ENCODE data around the gene COPZ2.
"Not testable (repeated sequence)": the region's sequence is repeated elsewhere in the genome, so short reads cannot be mapped to it uniquely, and the experiment has no call there.

Gene COPZ2

GRCh38 chr17:48055531-48056245, 18.1 kb upstream of the COPZ2 start:
- no peak for DNase-seq (ENCODE audit: low spot score)

- DNase-seq (ENCODE audit: low spot score), result peak; percentile 87
Observed at GRCh38 chr17:48054238-48055185, 16.9 kb upstream of the COPZ2 start.

- DNase-seq (ENCODE audit: low spot score), result no peak
Observed at GRCh38 chr17:48053758-48054237, 16.2 kb upstream of the COPZ2 start.

- peak; percentile 74 for DNase-seq (ENCODE audit: low spot score)
Observed at GRCh38 chr17:48052956-48053757, 15.6 kb upstream of the COPZ2 start.

DNA sequence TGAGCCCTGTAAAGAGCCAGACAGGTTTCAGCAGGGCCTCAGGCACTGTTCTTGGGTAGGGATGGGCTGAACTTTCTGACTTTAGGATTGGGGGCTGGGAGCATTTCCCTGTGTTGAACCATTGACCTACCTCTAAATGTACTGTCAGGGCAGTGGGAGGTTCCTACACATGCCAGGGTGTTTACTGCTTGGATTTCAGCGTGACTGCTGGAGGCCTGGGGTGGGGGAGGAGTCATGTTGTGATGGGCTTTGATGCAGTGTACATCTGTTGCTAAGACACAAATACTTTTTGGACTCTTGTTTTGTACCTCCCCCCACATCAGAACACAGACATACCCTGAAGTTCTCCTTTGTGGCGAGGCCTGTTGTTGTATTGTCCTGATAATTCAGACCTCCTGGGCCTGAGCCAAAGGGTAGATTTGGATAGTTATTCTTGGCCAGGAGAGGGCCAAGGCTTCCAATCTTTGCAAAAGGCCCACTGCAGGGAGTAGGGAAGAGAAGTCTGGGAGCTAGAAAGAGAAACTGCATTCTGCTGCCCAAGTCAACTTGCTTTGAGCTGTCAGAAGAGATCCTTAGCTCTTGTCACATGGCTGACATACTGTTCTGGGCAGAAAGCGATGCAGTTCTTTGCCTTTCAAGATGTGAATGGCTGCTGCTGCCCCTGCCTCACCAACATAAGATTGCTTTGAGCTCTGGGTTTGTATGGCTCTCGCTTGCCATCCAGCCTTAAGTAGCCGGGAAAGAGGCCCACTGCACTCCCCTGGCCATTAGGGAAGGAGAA, 14.3 kb upstream of the COPZ2 start:
- DNase-seq (ENCODE audit: low spot score), result peak; percentile 44

GRCh38 chr17:48051283-48051682, 13.7 kb upstream of the COPZ2 start:
- no peak for DNase-seq (ENCODE audit: low spot score)

DNA sequence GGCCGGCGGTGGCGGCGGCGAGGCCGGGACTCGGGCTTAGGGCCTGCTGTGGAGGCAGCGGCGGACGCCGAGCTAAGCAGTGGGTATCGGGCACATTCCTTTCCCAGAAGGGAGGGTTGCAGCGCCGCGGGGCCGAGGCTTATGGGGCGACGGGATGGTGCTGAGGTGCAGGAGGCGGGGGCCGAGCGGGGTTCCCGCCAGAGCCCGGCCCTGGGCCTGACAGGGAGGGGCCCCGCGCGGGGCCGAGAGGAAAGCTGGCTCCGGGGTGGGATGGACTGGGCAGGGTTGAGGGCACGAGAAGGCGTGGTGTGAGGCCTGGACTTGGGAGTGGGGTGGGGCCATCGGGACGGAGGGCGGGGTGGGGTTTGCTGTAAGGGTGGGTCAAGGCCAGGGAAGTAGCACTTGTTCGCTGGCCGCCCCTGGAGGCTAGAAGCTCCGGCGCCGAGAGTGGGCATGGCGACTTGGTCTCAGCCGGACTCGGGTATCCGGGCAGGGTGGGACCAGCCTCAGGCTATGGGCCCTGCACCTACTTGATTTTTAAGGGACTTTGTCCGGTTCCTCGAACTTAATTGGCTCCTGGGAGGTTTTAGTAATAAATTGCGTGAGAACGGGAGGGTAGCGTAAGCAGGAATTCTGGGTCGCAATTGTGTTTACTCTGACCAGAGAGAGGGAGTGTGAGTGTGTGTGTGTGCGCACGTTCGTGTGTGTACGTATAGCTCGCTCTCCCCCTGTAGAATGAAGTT, 11.0 kb upstream of the COPZ2 start:
- DNase-seq (ENCODE audit: low spot score), result peak; percentile 81

GRCh38 chr17:48047741-48048383, 10.3 kb upstream of the COPZ2 start, which contains the start of gene NFE2L1:
TSS of gene NFE2L1 (plus strand) at chr17:48048359. CDS start at chr17:48051119, 2,760 bp downstream.
- DNase-seq (ENCODE audit: low spot score), result peak; percentile 100

DNA sequence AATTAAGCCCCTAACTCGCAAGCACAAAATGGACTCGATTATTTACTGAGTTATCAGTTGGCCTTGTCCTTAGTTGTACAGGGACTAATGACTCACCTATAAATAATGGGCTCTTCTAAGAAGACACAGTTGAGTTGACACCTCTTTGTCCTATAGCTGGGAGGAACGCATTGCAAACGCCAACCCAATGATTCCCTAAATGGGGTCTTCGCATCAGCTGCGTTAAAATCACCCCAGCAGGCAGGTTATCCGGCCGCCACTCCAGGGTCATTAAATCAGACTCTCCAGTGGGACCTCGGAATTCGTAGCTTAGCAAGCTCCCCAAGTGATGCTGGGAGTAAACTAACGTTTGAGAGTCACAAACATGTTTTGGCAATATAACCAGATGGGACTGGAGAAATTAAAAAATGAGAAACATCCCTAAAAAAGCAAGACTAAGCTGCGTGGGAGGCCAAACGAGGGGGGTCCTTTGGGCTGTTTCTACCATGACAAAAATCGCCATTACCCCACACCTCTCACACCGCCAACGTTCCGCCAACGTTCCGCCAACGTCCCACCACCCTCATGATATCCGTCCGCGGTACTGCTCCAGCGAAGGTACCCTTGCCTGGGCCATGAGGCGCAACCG, 9.6 kb upstream of the COPZ2 start:
- DNase-seq (ENCODE audit: low spot score), result no peak

GRCh38 chr17:48046296-48046695, 8.7 kb upstream of the COPZ2 start:
- DNase-seq (ENCODE audit: low spot score), result no peak

GRCh38 chr17:48045316-48046001, 7.9 kb upstream of the COPZ2 start:
- no peak for DNase-seq (ENCODE audit: low spot score)

GRCh38 chr17:48044851-48045250, 7.3 kb upstream of the COPZ2 start:
- DNase-seq (ENCODE audit: low spot score), result no peak

DNA sequence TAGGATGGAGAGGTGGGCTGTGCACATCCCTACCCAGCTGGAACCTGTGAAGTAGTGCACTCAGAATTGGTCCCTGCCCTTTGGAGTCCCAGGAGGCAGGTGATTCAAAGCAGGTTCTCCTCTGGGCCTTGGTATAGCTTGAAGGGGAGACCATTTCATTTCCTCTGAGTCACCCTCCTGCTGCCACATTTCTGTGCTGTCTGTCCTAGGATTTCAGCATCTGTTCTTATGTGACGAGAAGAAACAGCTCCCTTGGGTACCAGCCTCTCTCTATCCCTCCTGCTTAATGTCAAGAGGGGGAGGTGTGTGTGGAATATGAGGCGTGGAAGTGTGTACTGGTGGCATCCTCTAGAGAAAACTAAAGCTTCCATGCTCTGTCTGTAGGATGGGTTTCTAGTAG, 5.6 kb upstream of the COPZ2 start:
- no peak for DNase-seq (ENCODE audit: low spot score)

DNA sequence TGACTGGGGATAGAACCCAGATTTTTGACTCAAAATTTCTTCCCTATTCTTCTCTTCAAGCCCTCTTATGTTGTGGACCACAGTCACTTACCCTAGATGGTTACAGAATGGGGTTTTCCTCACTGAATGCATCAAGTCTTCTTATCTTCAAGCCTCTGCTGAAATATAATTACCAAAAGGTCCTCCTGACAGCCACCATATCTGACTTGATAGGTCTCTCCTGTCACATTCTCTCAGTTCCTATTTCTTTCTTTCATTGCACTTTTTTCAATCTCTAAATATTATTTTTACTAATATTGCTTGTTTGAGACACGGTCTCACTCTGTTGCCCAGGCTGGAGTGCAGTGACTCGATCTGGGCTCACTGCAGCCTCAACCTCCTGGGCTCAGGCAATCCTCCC, 1.1 kb upstream of the COPZ2 start:
- DNase-seq (ENCODE audit: low spot score), result no peak

DNA sequence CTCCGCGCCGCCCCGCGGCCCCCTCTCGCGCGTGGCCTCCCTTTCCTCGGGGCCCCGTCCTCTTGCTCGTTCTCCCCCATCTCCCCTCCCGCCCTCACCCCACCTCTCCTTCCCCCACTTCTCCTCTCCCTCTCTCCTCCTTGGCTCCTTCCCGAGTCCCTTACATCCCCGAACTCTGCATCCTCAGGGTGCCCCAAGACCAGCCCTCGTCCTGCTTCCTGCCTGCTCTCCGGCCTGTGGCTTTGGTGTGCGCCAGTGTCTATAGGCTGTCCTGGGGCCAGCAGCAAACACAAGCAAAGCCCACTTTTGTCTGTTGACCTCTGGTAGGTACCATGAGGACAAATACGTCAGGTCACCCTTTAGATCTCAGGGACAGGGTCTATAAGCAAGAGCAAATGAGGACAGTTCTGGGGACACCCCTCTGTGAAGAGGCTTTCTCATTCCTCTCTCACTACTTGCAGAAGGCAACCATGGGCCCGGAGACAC, 284 bp upstream of the COPZ2 start:
- no peak for DNase-seq (ENCODE audit: low spot score)

DNA sequence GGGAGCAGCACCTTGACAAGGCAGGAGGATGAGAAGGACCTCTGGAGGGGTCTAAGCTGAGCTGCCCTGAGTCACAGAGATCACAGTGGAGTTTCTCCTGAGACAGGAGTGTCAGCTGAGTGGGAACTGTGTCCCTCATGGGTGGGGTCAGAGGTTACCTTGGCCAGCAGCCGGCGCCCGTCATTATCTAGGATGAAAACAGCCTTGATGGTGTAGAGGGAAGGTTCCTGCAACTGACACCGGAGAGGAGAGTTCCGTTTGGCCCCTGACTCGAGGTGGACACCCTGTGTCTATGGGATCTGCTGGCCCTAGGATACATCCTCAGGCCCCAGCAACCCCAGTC, 933 bp downstream of the COPZ2 start:
- no peak for DNase-seq (ENCODE audit: low spot score)

GRCh38 chr17:48034734-48035133, 2.9 kb downstream of the COPZ2 start:
- not testable (repeated sequence) for DNase-seq (ENCODE audit: low spot score)

- DNase-seq (ENCODE audit: low spot score), result no peak
Observed at GRCh38 chr17:48031966-48032365, 5.6 kb downstream of the COPZ2 start.

GRCh38 chr17:48030531-48030930, 7.1 kb downstream of the COPZ2 start:
- no peak for DNase-seq (ENCODE audit: low spot score)
